Neural progenitor cell (in vitro differentiated cells): ENCODE measurements around the gene TMX1. TPM values are rescaled to one million over a fixed set of nuclear protein-coding genes. Genes with fewer than 3 reads are reported as not detected.

Experiments
- DNase-seq: peaks from one replicate; pipeline ENCODE4 v3.0.0-alpha.2; 2016; ENCODE audit warnings: low spot score
- H2AFZ ChIP-seq: fragments of 200-600 bp; sonication (generic); replicated peaks from 2 replicates; pipeline ENCODE4 v1.6.1; 2016; ENCODE audit warnings: antibody characterized with exemption
- H3F3A ChIP-seq: fragments of 200-600 bp; sonication (generic); 2 replicates; pipeline ENCODE4 v1.6.1; 2016; ENCODE audit warnings: antibody characterized with exemption, low read depth
- H3K27ac ChIP-seq: fragments of 200-600 bp; sonication (generic); 2 replicates; pipeline ENCODE4 v1.5.1; 2016; ENCODE audit warnings: mild to moderate bottlenecking
- H3K27me3 ChIP-seq: fragments of 200-600 bp; sonication (generic); 2 replicates; pipeline ENCODE4 v1.6.1; 2016; ENCODE audit warnings: mild to moderate bottlenecking, moderate library complexity
- H3K36me3 ChIP-seq: fragments of 200-600 bp; sonication (generic); 2 replicates; pipeline ENCODE4 v1.5.1; 2016
- H3K4me1 ChIP-seq: fragments of 200-600 bp; sonication (generic); 2 replicates; pipeline ENCODE4 v1.6.1; 2016; ENCODE audit warnings: mixed run types
- H3K4me2 ChIP-seq: fragments of 200-600 bp; sonication (generic); 2 replicates; pipeline ENCODE4 v1.6.1; 2016
- H3K4me3 ChIP-seq: fragments of 200-600 bp; sonication (generic); 2 replicates; pipeline ENCODE4 v1.5.1; 2016
- H3K79me2 ChIP-seq: fragments of 200-600 bp; sonication (generic); 2 replicates; pipeline ENCODE4 v1.6.1; 2016; ENCODE audit warnings: low read depth
- H3K9ac ChIP-seq: fragments of 200-600 bp; sonication (generic); 2 replicates; pipeline ENCODE4 v1.6.1; 2016
- H3K9me3 ChIP-seq: fragments of 200-600 bp; sonication (generic); 2 replicates; pipeline ENCODE4 v1.5.1; 2016; ENCODE audit warnings: low read depth
- H4K20me1 ChIP-seq: fragments of 200-600 bp; sonication (generic); 2 replicates; pipeline ENCODE4 v1.6.1; 2016; ENCODE audit warnings: low read depth
- H3K27ac Mint-ChIP-seq: 3 replicates; pipeline ENCODE4 v1.8.0; 2021; ENCODE audit warnings: mixed read lengths
- H3K27me3 Mint-ChIP-seq: 2 replicates; pipeline ENCODE4 v1.8.0; 2022; ENCODE audit warnings: low read depth, mild to moderate bottlenecking, inconsistent platforms, moderate library complexity, mixed read lengths; ENCODE audit not compliant: insufficient read depth
- H3K36me3 Mint-ChIP-seq: 3 replicates; pipeline ENCODE4 v1.8.0; 2021; ENCODE audit warnings: mixed read lengths
- H3K4me1 Mint-ChIP-seq: 3 replicates; pipeline ENCODE4 v1.8.0; 2021; ENCODE audit warnings: mixed read lengths
- H3K4me3 Mint-ChIP-seq: 3 replicates; pipeline ENCODE4 v1.8.0; 2021; ENCODE audit warnings: mild to moderate bottlenecking, moderate library complexity, mixed read lengths
- H3K9me3 Mint-ChIP-seq: 3 replicates; pipeline ENCODE4 v1.8.0; 2020; ENCODE audit warnings: mixed read lengths
- EZH2 ChIP-seq: fragments of 200-600 bp; sonication (generic); IDR thresholded peaks from 2 replicates; pipeline ENCODE4 v1.6.1; 2017; ENCODE audit warnings: antibody characterized with exemption, mild to moderate bottlenecking, moderate library complexity
- EZH2phosphoT487 ChIP-seq: fragments of 200-600 bp; sonication (generic); IDR thresholded peaks from 2 replicates; pipeline ENCODE4 v1.6.1; 2017; ENCODE audit warnings: antibody characterized with exemption
- total RNA-seq: library from RNA; depleted of rRNA; stranded (reverse); fragments of >200 nt; gene quantifications from 2 replicates; pipeline ENCODE4 v1.2.3, GENCODE V29; 2015; ENCODE audit warnings: low replicate concordance
- TF ChIP-seq, protein P1 (sequence below): fragments of 200-600 bp; sonication (generic); IDR thresholded peaks from 2 replicates; pipeline ENCODE4 v1.5.1; 2017; ENCODE audit warnings: antibody characterized with exemption, mild to moderate bottlenecking

The TMX1 gene
- total RNA-seq, 1 donor from 2014 or later, result 96.4 TPM

GRCh38 chr14:51224551-51224950, 15.5 kb upstream of the TMX1 start:
- H3K4me1 Mint-ChIP-seq, result no peaks in the 10 kb centered on the region
- no peaks in the 10 kb centered on the region for H3K79me2 ChIP-seq
- H3K9me3 ChIP-seq, result no peaks in the 10 kb centered on the region
- no peak overlapping the region for H3K4me2 ChIP-seq
- no peaks in the 10 kb centered on the region for H3K27me3 ChIP-seq
- DNase-seq, result no peak
- H4K20me1 ChIP-seq, result no peaks in the 10 kb centered on the region
- no peaks in the 10 kb centered on the region for H3F3A ChIP-seq
- H3K9me3 Mint-ChIP-seq, result peaks cover 11% of the 10 kb centered on the region
- no peak overlapping the region for H3K4me3 ChIP-seq
- peaks cover 3% of the 10 kb centered on the region for H3K4me1 ChIP-seq
- no peak for TF ChIP-seq EZH2phosphoT487
- TF ChIP-seq, protein P1, sequence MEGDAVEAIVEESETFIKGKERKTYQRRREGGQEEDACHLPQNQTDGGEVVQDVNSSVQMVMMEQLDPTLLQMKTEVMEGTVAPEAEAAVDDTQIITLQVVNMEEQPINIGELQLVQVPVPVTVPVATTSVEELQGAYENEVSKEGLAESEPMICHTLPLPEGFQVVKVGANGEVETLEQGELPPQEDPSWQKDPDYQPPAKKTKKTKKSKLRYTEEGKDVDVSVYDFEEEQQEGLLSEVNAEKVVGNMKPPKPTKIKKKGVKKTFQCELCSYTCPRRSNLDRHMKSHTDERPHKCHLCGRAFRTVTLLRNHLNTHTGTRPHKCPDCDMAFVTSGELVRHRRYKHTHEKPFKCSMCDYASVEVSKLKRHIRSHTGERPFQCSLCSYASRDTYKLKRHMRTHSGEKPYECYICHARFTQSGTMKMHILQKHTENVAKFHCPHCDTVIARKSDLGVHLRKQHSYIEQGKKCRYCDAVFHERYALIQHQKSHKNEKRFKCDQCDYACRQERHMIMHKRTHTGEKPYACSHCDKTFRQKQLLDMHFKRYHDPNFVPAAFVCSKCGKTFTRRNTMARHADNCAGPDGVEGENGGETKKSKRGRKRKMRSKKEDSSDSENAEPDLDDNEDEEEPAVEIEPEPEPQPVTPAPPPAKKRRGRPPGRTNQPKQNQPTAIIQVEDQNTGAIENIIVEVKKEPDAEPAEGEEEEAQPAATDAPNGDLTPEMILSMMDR, result no peak
- no peak for TF ChIP-seq EZH2
- H3K36me3 Mint-ChIP-seq, result peaks cover 5% of the 10 kb centered on the region
- H2AFZ ChIP-seq, result no peak overlapping the region
- H3K27ac ChIP-seq, result no peak overlapping the region
- H3K27me3 Mint-ChIP-seq, result peaks cover 4% of the 10 kb centered on the region
- H3K36me3 ChIP-seq, result no peaks in the 10 kb centered on the region
- H3K27ac Mint-ChIP-seq, result no peak overlapping the region
- H3K4me3 Mint-ChIP-seq, result no peak overlapping the region
- no peak overlapping the region for H3K9ac ChIP-seq

- Mint-ChIP-seq H3K36me3 (peaks cover 5% of the 10 kb centered on the region), H3K9me3 (peaks cover 11% of the 10 kb centered on the region), H3K4me3 (no peak overlapping the region), H3K27me3 (peaks cover 4% of the 10 kb centered on the region), H3K4me1 (no peaks in the 10 kb centered on the region), H3K27ac (no peak overlapping the region)
- no peaks in the 10 kb centered on the region for H4K20me1 ChIP-seq
- H3K27me3 ChIP-seq, result no peaks in the 10 kb centered on the region
- H3K27ac ChIP-seq, result no peak overlapping the region
- H3K9ac ChIP-seq, result no peak overlapping the region
- no peaks in the 10 kb centered on the region for H3F3A ChIP-seq
- no peak overlapping the region for H3K4me3 ChIP-seq
- no peaks in the 10 kb centered on the region for H3K4me1 ChIP-seq
- no peaks in the 10 kb centered on the region for H3K36me3 ChIP-seq
- H3K4me2 ChIP-seq, result no peak overlapping the region
- DNase-seq, result no peak
- TF ChIP-seq EZH2phosphoT487, result no peak
- TF ChIP-seq, protein P1, result no peak
- no peak for TF ChIP-seq EZH2
- no peaks in the 10 kb centered on the region for H3K9me3 ChIP-seq
- no peak overlapping the region for H2AFZ ChIP-seq
- H3K79me2 ChIP-seq, result no peaks in the 10 kb centered on the region
Measured at GRCh38 chr14:51225751-51226150, 14.3 kb upstream of the TMX1 start.

DNA sequence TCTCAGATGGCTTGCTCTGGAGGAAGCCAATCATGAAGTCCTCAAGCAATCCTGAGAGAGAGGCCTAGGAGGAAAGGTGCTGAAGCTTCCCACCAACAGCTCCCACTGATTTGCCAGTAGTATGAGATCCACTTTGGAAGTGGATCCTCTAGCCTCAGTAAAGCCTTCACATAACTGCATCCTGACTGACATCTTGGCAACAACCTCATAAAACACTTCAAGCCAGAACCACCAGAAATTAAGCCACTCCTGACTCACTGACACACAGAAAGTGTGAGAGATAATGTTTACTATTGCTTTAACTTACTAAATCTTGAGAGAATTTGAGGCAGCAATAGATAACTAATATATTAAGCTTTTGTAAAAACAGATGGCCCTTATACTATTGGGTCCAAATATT, 11.7 kb upstream of the TMX1 start:
- H3K9me3 ChIP-seq, result no peaks in the 10 kb centered on the region
- no peak overlapping the region for H2AFZ ChIP-seq
- TF ChIP-seq EZH2, result no peak
- TF ChIP-seq, protein P1, result no peak
- no peak for TF ChIP-seq EZH2phosphoT487
- no peaks in the 10 kb centered on the region for H3F3A ChIP-seq
- Mint-ChIP-seq H3K9me3 (peaks cover 4% of the 10 kb centered on the region), H3K36me3 (peaks cover 4% of the 10 kb centered on the region), H3K27ac (no peak overlapping the region), H3K4me3 (no peak overlapping the region), H3K4me1 (no peaks in the 10 kb centered on the region), H3K27me3 (peaks cover 2% of the 10 kb centered on the region)
- H3K9ac ChIP-seq, result no peak overlapping the region
- no peaks in the 10 kb centered on the region for H3K4me1 ChIP-seq
- no peaks in the 10 kb centered on the region for H3K36me3 ChIP-seq
- H3K79me2 ChIP-seq, result no peaks in the 10 kb centered on the region
- H3K4me3 ChIP-seq, result no peak overlapping the region
- no peaks in the 10 kb centered on the region for H3K27me3 ChIP-seq
- no peak overlapping the region for H3K4me2 ChIP-seq
- no peak for DNase-seq
- H4K20me1 ChIP-seq, result no peaks in the 10 kb centered on the region
- no peak overlapping the region for H3K27ac ChIP-seq
